Fibroblast of skin of abdomen (primary cell): ENCODE data around the gene CACUL1.

Experiments
- DNase-seq: peaks from one replicate; pipeline ENCODE4 v3.0.0-alpha.2; 2013

CACUL1 gene

DNA sequence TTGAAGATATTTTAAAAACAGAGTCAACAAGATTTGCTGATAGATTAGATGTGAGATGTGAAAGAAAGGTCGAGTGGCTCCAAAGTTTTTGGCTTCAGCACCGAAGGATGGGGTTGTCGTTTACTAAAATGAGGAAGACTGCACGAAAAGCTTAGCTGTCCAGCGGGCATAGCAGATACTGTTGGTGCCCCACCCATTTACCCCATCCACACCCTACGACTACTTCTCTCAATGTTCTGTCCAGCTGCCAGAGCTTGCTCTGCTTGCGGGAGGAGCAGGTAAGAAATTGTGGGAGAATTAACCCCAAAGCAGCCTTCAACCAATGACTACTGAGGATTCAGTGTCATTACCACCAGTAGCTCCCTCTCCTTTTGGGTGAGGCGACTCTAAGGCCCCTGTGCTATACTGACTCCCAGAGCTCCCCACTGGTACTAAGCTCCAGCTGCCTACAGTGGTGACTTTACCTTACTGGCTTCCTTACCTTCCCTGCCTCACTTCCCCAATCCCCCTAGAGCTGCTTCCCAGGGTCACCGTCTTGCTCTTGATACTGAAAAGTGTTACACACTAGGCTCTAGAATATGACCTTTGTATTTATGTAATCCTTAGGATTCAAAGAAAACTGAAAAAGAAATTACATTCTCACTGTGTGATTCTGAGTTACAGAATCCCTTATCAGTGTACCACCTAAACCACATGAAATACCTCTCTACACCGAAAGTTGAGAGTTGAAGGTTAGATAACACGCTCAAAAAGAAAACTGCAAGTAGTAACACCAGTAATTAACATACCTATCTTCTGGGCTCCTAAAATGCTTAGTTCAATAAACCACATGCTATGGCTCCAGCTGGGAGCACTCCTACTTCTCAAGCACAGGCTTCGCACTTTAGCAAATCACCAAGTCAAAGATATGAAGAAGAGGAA is 22.3 kb downstream of the CACUL1 start:
- no peak for DNase-seq

- DNase-seq, result no peak
These were observed 23.9 kb downstream of the CACUL1 start for GRCh38 chr10:118730756-118731456.

DNA sequence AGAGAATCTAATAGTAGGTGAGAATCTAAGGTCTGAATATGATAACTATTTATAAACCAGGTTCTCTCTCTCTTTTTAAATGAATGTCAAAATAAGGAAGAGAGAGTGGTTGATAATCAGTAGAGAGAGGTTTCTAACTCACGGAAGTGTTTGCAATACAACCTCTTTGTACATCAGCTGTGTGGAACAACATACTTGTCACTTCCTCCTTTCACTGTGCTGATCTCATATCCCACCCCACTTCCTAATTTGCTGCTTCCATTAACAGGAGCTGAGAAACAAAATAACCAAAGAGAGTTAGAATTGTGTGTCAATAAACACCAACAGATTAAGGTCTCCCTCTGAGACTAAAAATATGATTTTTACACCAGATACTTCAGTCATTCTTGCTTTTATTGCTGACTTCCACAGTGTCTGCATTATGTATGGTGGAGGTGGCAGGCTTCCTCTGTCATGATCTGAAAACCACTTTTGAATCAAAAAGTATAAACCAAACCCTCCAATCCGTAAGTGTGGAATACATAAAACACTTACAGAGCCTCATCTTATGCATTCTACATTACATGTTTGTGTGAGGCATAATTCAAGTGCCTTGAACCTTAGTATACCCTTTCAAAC is 25.0 kb downstream of the CACUL1 start:
- DNase-seq, result no peak

- DNase-seq, result no peak
These were observed 25.6 kb downstream of the CACUL1 start for GRCh38 chr10:118729200-118729599.

DNA sequence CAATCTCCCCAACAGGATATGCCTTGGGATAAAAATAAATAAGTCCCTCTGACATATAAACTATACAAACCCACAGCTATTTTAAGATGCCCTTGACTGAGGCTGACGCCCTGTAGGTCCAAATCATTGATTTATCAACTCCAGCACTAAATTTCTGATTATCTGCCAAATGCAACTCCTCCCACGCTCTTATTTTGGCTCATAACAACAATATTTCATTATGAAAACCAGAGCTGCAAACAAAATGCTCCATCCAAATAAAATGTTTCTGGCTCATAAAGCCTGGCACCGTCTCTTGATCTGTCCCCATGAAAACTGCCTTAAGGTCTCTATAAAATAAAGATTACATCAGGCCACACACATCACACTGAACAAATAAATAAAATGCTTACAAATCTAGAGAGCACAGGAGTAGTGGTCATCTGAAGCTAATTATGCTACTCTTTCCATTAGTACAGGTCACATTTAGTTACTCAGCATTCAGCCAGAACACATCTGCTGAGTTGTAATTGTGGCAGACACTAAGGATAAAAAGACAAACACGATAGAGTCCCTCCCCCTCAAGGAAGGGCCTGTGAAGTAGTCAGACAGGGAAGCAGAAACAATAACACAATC is 28.8 kb downstream of the CACUL1 start:
- DNase-seq, result peak; percentile 24

DNA sequence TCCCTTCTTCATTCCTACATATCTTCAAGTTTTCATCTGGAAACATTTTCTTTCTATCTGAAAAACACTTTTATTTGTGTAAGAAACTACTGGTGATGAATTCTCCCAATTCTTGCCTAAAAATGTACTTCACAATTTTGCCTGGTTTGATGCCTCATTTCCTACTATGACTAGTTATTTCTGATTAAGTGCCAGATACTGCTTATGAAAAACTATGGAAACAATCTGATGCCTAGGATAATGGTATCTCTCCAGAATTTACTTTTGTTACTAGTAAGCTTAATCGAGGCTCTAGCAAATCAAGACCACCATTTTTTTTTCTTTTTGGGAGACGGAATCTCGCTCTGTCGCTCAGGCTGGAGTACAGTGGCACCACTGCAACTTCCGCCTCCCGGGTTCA is 31.3 kb downstream of the CACUL1 start:
- DNase-seq, result peak; percentile 46

DNA sequence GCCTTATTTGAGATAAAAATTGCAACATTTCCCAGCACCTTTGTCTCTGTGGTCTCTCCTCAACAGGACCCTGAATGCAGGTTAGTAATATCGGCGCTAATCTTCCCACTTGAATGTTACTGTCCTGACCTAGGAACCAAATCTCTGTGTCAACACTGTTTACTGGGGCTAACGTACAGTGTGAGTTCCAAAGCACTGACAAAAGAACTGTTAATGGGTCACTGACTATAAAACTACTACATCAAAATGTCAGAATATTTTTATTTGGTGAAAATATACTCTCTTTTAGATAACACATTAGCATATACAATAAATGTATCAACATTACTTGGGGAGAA is 33.3 kb downstream of the CACUL1 start:
- DNase-seq, result no peak

DNA sequence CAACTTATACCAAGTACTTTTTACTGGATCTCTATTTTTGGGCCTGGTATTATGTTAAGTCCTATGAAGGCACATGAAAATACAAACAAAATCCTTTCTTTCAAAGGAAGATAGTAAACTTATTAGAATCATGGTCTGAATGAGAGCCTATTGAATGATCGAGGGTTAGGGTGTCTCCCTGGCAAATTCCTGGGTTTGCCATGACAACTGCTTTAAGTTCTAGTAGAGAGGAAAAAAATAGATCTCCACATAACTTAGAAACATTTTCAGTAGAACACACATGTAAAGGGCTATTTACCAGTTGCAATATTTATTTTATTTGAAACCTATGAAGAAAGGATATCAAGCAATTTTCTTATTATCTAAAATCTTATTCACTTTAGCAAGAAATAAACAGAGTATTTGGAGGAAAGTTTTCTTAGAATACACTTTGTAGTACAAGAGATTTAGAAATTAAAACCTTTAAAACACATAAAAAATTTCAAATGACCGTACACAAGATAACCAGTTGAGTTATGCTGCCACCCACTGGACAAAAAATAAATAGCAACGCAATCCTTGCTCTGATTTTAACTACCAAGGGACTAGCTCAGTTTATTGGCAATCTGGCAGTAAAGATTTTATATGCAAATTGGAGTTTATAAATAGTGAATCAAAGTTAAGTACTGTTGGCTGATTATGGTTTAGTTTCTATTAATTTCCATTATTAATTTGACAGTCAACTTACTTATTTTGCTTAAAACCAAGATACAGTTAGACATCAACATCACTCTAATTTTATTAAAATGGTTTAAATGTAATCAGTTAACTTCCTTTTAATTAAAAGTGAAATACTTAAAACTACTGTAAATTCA is 33.9 kb downstream of the CACUL1 start:
- peak; percentile 48 for DNase-seq

DNA sequence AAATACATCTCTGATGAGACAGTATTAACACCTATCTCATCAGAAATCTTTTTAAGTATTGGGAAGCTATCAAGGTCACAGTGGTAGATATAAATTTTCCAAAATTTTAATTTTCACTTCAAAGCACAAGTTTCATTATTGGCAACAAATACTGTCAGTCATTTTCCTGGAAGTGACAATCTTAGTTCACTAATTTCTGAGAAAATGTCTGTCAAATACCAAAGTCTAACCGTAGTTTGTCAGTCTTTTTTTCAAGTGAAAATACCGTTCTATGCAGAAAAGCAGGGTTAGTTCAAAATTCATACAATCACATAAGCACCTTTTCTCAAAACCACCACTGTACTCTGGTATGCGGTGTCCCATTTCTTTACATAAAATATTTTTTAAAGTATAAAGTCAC is 40.4 kb downstream of the CACUL1 start:
- DNase-seq, result no peak

- no peak for DNase-seq
These were observed 41.7 kb downstream of the CACUL1 start for GRCh38 chr10:118712930-118713634.

DNA sequence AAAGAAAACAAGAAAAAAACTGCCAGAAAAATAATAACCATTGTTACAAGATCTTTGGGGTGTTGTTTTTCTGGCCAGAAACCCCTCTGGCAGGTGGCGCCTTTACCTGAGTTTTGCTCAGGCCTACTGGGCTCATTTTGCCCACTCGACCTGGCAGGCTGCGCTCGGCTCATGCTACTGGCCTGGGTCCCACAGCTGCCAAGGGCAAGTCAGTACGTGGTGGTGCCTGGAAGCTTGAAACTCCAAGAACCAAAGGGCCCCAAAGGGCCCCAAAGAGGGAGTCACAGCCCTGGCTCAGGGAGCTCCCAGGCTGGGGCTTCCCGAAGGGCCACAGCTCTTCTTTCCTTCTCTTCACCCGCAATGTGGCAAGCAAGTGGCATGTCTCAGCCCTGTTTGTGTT is 42.7 kb downstream of the CACUL1 start:
- DNase-seq, result no peak

- no peak for DNase-seq
These were observed 44.3 kb downstream of the CACUL1 start for GRCh38 chr10:118710487-118710886.

DNA sequence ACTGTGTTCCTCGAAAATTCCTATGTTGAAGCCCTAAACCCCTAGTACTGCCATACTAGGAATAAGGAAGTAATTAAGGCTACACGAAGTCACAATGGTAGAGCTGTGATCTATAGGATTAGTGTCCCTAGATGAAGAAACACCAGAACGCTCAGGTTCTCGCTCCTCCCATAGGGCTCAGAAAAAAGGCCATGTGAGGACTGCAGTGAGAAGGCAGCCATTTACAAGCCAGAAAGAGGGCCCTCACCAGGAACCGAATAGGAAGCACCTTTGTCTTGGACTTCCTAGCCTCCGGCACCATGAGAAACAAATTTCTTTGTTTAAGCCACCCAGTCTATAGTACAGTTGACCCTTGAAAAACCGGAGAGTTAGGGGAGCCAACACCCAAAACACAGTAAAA is 46.2 kb downstream of the CACUL1 start:
- no peak for DNase-seq

GRCh38 chr10:118704711-118705110 is 50.1 kb downstream of the CACUL1 start:
- DNase-seq, result peak; percentile 2

GRCh38 chr10:118701529-118702323 is 53.0 kb downstream of the CACUL1 start:
- peak; percentile 84 for DNase-seq

DNA sequence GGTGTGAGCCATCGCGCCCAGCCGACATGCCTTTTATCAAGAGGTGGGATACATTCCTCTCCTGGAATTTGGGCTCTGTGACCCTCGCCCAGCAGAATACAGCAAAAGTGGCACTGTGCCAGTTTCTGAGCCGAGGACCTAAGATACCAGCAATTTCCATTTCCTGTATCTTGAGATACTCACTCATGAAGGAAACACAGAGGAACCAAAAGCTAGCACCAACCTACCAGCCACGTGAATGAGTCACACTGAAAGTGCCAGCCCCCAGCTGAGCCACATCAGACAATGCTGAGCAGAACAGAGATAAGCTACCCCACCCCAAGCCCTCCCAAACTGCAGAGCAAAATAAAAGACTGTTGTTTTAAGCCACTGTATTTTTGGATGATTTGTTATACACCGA is 56.3 kb downstream of the CACUL1 start:
- DNase-seq, result peak; percentile 38

DNA sequence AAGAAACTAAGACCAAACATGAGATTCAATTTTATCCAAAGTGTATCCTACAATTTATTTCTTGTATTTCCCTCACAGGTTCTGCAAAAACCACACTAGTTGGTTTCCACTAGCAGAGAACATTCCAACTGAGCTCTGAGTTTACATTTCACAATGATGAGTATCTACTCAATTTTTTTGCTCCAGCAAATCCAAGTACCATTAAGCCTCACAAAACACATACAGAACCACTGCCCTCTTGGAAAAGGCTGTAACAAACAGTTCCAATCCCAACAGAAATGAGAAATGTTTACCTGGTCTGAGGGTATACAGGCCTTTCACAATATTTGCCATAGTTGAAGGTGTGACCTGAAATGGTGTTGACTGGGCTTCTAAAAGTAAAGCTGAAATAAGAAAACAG is 59.9 kb downstream of the CACUL1 start:
- peak; percentile 61 for DNase-seq

- DNase-seq, result peak; percentile 95
These were observed 61.9 kb downstream of the CACUL1 start for GRCh38 chr10:118692872-118693271.

GRCh38 chr10:118689070-118689858 is 65.5 kb downstream of the CACUL1 start:
- no peak for DNase-seq

- DNase-seq, result no peak
These were observed 67.3 kb downstream of the CACUL1 start for GRCh38 chr10:118687472-118687871.
